Heart left ventricle (tissue), 16 donors: ENCODE data around the gene IKZF1. TPM values are rescaled to one million over a fixed set of nuclear protein-coding genes. Genes with fewer than 3 reads are reported as not detected.

ENCODE experiments used
- ATAC-seq, 4 donors: fragments of 200-7000 bp; cut with Tn5 transposase; one replicate each; pipeline ENCODE4 v1.9.1; 2020 to 2022; ENCODE audit warnings: moderate library complexity in 4 of 4, mild to moderate bottlenecking in 3 of 4, moderate number of reproducible peaks in 1 of 4
- DNase-seq, 5 donors: peaks; one replicate each; pipeline ENCODE4 v3.0.0-alpha.2; 2020
- H3K27ac ChIP-seq, 12 donors: fragments of 200-600 bp; sonication (generic) in 4 of 12; one replicate each; pipeline versions ENCODE4 v1.5.0 to v1.8.0; 2016 to 2022; ENCODE audit warnings: mild to moderate bottlenecking in 2 of 12
- H3K27me3 ChIP-seq, 9 donors: fragments of 200-600 bp; sonication (generic) in 2 of 9; one replicate each; pipeline versions ENCODE4 v1.5.1 to v1.8.0; 2016 to 2022; ENCODE audit warnings: mild to moderate bottlenecking in 3 of 9
- H3K36me3 ChIP-seq, 9 donors: fragments of 200-600 bp; sonication (generic) in 2 of 9; one replicate each; pipeline versions ENCODE4 v1.5.0 to v1.8.0; 2018 to 2022; ENCODE audit warnings: mild to moderate bottlenecking in 2 of 9
- H3K4me1 ChIP-seq, 12 donors: fragments of 200-600 bp; sonication (generic) in 4 of 12; one replicate each; pipeline versions ENCODE4 v1.5.0 to v1.8.0; 2016 to 2022; ENCODE audit warnings: mild to moderate bottlenecking in 3 of 12
- H3K4me3 ChIP-seq, 12 donors: fragments of 200-600 bp; sonication (generic) in 4 of 12; one replicate each; pipeline versions ENCODE4 v1.5.0 to v1.8.0; 2017 to 2022; ENCODE audit warnings: mild to moderate bottlenecking in 9 of 12, moderate library complexity in 4 of 12
- H3K9me3 ChIP-seq, 12 donors: fragments of 200-600 bp; sonication (generic) in 4 of 12; one replicate each; pipeline versions ENCODE4 v1.5.0 to v1.8.0; 2016 to 2022; ENCODE audit warnings: mild to moderate bottlenecking in 1 of 12
- CTCF ChIP-seq, 12 donors: fragments of 200-600 bp; sonication (generic) in 4 of 12; IDR thresholded peaks; one replicate each; pipeline versions ENCODE4 v1.5.0 to v1.8.0; 2018 to 2022; ENCODE audit warnings: antibody characterized with exemption in 12 of 12, mild to moderate bottlenecking in 5 of 12
- POLR2A ChIP-seq, 2 donors: fragments of 450-650 bp; IDR thresholded peaks; one replicate each; pipeline ENCODE4 v1.6.1; 2017; ENCODE audit warnings: antibody characterized with exemption in 2 of 2, mild to moderate bottlenecking in 2 of 2, moderate library complexity in 2 of 2
- WGBS, 4 donors: extraction: QIAGEN DNeasy Blood & Tissue Kit in 2 of 4; methylation state at CpG; one replicate each; pipeline versions ENCODE4 v1.1.5 to v1.1.7; 2013 to 2018; 5-methylcytosine and 5-hydroxymethylcytosine counted together
- intact Hi-C, 10 donors: fragments of 100-400 bp; cut with DNase I; formaldehyde crosslinking; loops; one replicate each; pipeline versions ENCODE4 v1.11.1 to v1.14.2; 2022
- polyA plus RNA-seq, 2 donors: library from polyadenylated mRNA; stranded (reverse); fragments of 200-250 nt; gene quantifications; one replicate each; pipeline ENCODE4 v1.2.3, GENCODE V29; 2013
- total RNA-seq, 9 donors: library from RNA; depleted of rRNA in 2 of 9; stranded (reverse); fragments of >200 nt in 2 of 9; fragmentation: NEBNext Ultra II Directional in 3 of 9; extraction: Animal tissue kit (Norgen Biotek cat#: 25700) in 3 of 9; gene quantifications; one replicate each; pipeline versions ENCODE4 v1.1.0 to v1.2.4, GENCODE V29; 2016 to 2023
- donor health status: ischemic (EF 13 %, LVEDD 7.1; RV severe dilation, severe dysfunction).
- donor health status: healthy with polysubstance abuse.
- donor health status: DM: no; HTN: yes; CAD: no.
- donor health status: DM: no; HTN: no; CAD: no.
- donor health status: ischemic (EF 25% LVEDD 6.9; RV normal size, moderate dysfunction).
- donor health status: ischemic (EF 25% LVEDD 5.7; RV mildly dilated, moderate dysfunction).
- donor health status: healthy.
- donor health status: DM: yes; HTN: yes; CAD: no.
- donor health status: ischemic (EF 35%, LVEDD 5.7; RV mildly dilated, moderate dysfunction).
- donor health status: nonischemic (EF 11% LVEDD 7.7; RV severe dilation, severe dysfunction).
- donor health status: DM: yes; HTN: yes; CAD: no.
- donor health status: PGD.
- donor health status: ischemic (EF 29% LVEDD 5.4; RV normal size, mild dysfunction).
- donor health status: nonischemic (EF 23%, LVEDD 6.1; RV moderate dilation, normal function).

Gene IKZF1
- total and polyA plus RNA-seq, 11 donors = 0.30 to 27.8 (median 2.4) TPM

- no peaks in the 10 kb centered on the region for H3K36me3 ChIP-seq
- H3K4me3 ChIP-seq = no peak overlapping the region
- TF ChIP-seq POLR2A (IDR thresholded peaks at IDR 0.05) (no peak), CTCF (IDR thresholded peaks at IDR 0.05) (no peak)
- no peaks in the 10 kb centered on the region for H3K9me3 ChIP-seq
- intact Hi-C loops = no loop called here
- H3K27me3 ChIP-seq = peaks cover 0 to 10% (median 0%) of the 10 kb centered on the region in 9 donors
- H3K27ac ChIP-seq = no peak overlapping the region
- WGBS, 4 donors = 65 to 82% (median 73%) methylated on average over 1 of the region's 1 CpG
- no peak for ATAC-seq
- peaks cover 0 to 39% (median 0%) of the 10 kb centered on the region in 12 donors for H3K4me1 ChIP-seq
- DNase-seq = no peak
Observed at GRCh38 chr7:50273301-50273700, 31.2 kb upstream of the IKZF1 start.

GRCh38 chr7:50273870-50274269 lies 30.6 kb upstream of the IKZF1 start:
- Histone ChIP-seq H3K27me3 (peaks cover 0 to 10% (median 0%) of the 10 kb centered on the region in 9 donors), H3K27ac (no peak overlapping the region), H3K4me1 (peaks cover 0 to 34% (median 0%) of the 10 kb centered on the region in 12 donors), H3K4me3 (no peak overlapping the region), H3K36me3 (no peaks in the 10 kb centered on the region), H3K9me3 (no peaks in the 10 kb centered on the region)
- DNase-seq = no peak
- TF ChIP-seq CTCF (IDR thresholded peaks at IDR 0.05) (no peak), POLR2A (IDR thresholded peaks at IDR 0.05) (no peak)
- 56 to 75% (median 69%) methylated on average over 1 of the region's 1 CpG for WGBS, 4 donors
- ATAC-seq = no peak
- intact Hi-C loops = no loop called here

DNA sequence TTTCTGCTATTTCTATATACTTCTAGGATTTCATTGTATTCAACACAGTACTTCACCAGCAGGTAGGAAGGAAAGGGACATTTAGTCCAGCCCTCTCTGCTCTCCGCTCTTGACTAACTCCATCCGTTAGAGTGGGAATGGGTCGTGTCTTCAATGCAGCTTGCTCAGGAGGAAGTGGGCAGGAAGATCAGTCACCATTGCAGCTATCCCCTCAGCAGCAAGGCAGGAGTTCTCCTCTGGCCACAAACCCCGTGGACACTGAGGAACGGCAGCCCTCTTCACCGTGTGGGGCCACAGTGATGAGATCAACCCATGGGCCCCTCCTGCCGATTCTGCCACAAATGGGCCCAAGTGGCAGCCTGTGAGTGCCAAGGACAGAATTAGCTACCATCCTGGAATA lies 30.2 kb upstream of the IKZF1 start:
- DNase-seq (no peak), ATAC-seq (no peak)
- H3K27ac ChIP-seq = no peak overlapping the region
- H3K27me3 ChIP-seq = peaks cover 0 to 10% (median 0%) of the 10 kb centered on the region in 9 donors
- peaks cover 0 to 29% (median 0%) of the 10 kb centered on the region in 12 donors for H3K4me1 ChIP-seq
- 62 to 67% (median 65%) methylated on average over 7 of the region's 7 CpGs for WGBS, 4 donors
- H3K9me3 ChIP-seq = no peaks in the 10 kb centered on the region
- intact Hi-C loops = no loop called here
- H3K4me3 ChIP-seq = no peak overlapping the region
- H3K36me3 ChIP-seq = no peaks in the 10 kb centered on the region
- TF ChIP-seq CTCF (IDR thresholded peaks at IDR 0.05) (no peak), POLR2A (IDR thresholded peaks at IDR 0.05) (no peak)

GRCh38 chr7:50275430-50275829 lies 29.1 kb upstream of the IKZF1 start:
- peaks cover 0 to 19% (median 0%) of the 10 kb centered on the region in 12 donors for H3K4me1 ChIP-seq
- peaks cover 0 to 10% (median 0%) of the 10 kb centered on the region in 9 donors for H3K27me3 ChIP-seq
- DNase-seq = no peak
- no peak overlapping the region for H3K27ac ChIP-seq
- no peak for TF ChIP-seq POLR2A (IDR thresholded peaks at IDR 0.05)
- no peak for TF ChIP-seq CTCF (IDR thresholded peaks at IDR 0.05)
- no peak overlapping the region for H3K4me3 ChIP-seq
- H3K9me3 ChIP-seq = no peaks in the 10 kb centered on the region
- no peaks in the 10 kb centered on the region for H3K36me3 ChIP-seq
- no peak for ATAC-seq
- 79 to 88% (median 81%) methylated on average over 4 of the region's 4 CpGs for WGBS, 4 donors
- intact Hi-C loops = no loop called here
